ENCODE measurements around the gene RANBP1. TPM values are rescaled to one million over a fixed set of nuclear protein-coding genes. Genes with fewer than 3 reads are reported as not detected.

Gene RANBP1
- total and polyA plus RNA-seq, 2 donors (not counting 1 experiment from before 2014, with no cell fraction given): 67.0 to 77.6 TPM

DNA sequence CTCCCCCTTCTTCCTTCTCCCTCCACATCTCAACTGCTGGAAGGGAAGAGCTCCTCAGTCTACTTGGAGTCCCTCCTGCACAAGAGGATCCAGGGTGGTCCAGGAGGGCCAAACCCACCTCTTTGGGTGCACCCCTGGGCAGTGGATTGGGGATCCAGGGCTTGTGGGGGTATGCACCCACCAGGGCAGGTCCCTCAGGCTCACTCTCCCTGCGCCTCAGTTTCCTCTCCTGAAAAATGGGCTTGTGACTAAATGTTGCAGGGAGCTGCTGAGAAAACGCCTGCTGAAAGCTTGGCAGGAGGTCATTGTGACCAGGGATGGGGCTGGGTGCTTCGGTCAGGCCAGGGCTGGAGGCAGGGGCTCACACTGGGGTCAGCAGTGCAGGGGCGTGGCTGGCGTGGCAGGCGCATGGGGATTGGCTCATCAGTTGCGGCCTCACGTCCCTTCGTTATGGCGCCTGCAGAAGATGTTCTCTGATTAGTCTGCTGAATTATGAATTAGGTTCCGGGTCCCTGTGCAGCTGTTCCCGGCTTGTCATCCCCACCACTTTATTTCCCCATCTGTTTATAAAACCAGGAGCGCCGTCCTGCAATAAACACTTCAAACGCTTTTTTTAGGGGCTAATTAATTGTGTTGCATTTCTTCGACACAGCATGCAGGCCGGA lies 60.6 kb downstream of the RANBP1 start:
- CTCF ChIA-PET: no interaction called here
- no peak for ATAC-seq (ENCODE audit: low read depth)
- Histone ChIP-seq H3K4me1 (ENCODE audit: control insufficient read depth in 2 of 2, insufficient read depth in 2 of 2, low read length in 2 of 2) (no peaks in the 10 kb centered on the region), H4K20me1 (ENCODE audit: control insufficient read depth, insufficient read depth, low read length, poor library complexity, severe bottlenecking) (no peaks in the 10 kb centered on the region), H2AFZ (ENCODE audit: insufficient read depth, low read depth, low read length, poor library complexity, severe bottlenecking) (no peak overlapping the region), H3K79me2 (ENCODE audit: control insufficient read depth, insufficient read depth, low read length) (no peaks in the 10 kb centered on the region), H3K4me2 (replicated peaks; ENCODE audit: low read depth, low read length, poor library complexity, severe bottlenecking) (no peak overlapping the region), H3K27ac (ENCODE audit: low read length in 2 of 2) (no peak overlapping the region), H3K4me3 (ENCODE audit: control extremely low read depth in 1 of 5, extremely low read depth in 1 of 5, insufficient read depth in 1 of 5, low read depth in 2 of 5, low read length in 4 of 5) (no peak overlapping the region), H3K9ac (ENCODE audit: low read length) (no peak overlapping the region), H3K27me3 (replicated peaks in 1 of 4; ENCODE audit: control extremely low read depth in 1 of 4, control insufficient read depth in 3 of 4, insufficient read depth in 4 of 4, low read length in 3 of 4) (no peaks in the 10 kb centered on the region), H3K9me3 (ENCODE audit: control extremely low read depth in 1 of 3, control insufficient read depth in 2 of 3, insufficient read depth in 1 of 3, low read length in 2 of 3) (no peaks in the 10 kb centered on the region), H3K36me3 (replicated peaks in 1 of 2; ENCODE audit: control extremely low read depth in 1 of 2, control insufficient read depth in 1 of 2, extremely low read depth in 1 of 2, insufficient read depth in 2 of 2, low read length in 1 of 2) (no peaks in the 10 kb centered on the region)
- TF ChIP-seq EZH2 (IDR thresholded peaks at IDR 0.05; ENCODE audit: borderline replicate concordance, insufficient read depth, low read depth, low read length, poor library complexity, severe bottlenecking): no peak
- no peak for TF ChIP-seq CTCF (IDR thresholded peaks at IDR 0.05)
- POLR2A ChIA-PET: no interaction called here
- Mint-ChIP-seq H3K27me3 (no peaks in the 10 kb centered on the region), H3K4me3 (no peak overlapping the region), H3K4me1 (no peaks in the 10 kb centered on the region), H3K9me3 (ENCODE audit: insufficient read depth) (no peaks in the 10 kb centered on the region), H3K27ac (no peak overlapping the region)
- 87% methylated on average over 15 of the region's 17 CpGs for WGBS (ENCODE audit: insufficient coverage)
- intact Hi-C loops (cut with micrococcal nuclease): no loop called here
- no peak for DNase-seq

Small RNA genes within 50 kb of the gene (small RNA-seq; reads per million reads assigned to genes)
- gene MIR6816 (ENCODE audit: insufficient read length, low read depth, low replicate concordance) (not detected), gene RF00017 (ENCODE audit: insufficient read length, low read depth, low replicate concordance) (not detected), gene RF00599 (ENCODE audit: insufficient read length, low read depth, low replicate concordance) (not detected)

Other genes with a start within 250 kb of the RANBP1 start
- gene COMT, start 174.3 kb upstream of the RANBP1 start, total RNA-seq: 32.6 and 36.1 TPM in 2 replicates
- 58.3 and 70.6 TPM in 2 replicates for gene COMT, start 174.3 kb upstream of the RANBP1 start, polyA plus RNA-seq
- 36.2 and 39.0 TPM in 2 replicates for gene TXNRD2, start 174.3 kb upstream of the RANBP1 start, total RNA-seq
- gene TXNRD2, start 174.3 kb upstream of the RANBP1 start, polyA plus RNA-seq: 22.7 and 24.8 TPM in 2 replicates
- gene ARVCF, start 99.3 kb upstream of the RANBP1 start, total RNA-seq: 6.7 and 8.4 TPM in 2 replicates
- gene ARVCF, start 99.3 kb upstream of the RANBP1 start, polyA plus RNA-seq: 2.2 and 2.5 TPM in 2 replicates
- gene TANGO2, start 95.0 kb upstream of the RANBP1 start, total RNA-seq: 75.5 and 81.1 TPM in 2 replicates
- gene TANGO2, start 95.0 kb upstream of the RANBP1 start, polyA plus RNA-seq: 41.6 and 75.6 TPM in 2 replicates
- 43.2 and 46.6 TPM in 2 replicates for gene DGCR8, start 35.9 kb upstream of the RANBP1 start, total RNA-seq
- gene DGCR8, start 35.9 kb upstream of the RANBP1 start, polyA plus RNA-seq: 19.6 and 24.2 TPM in 2 replicates
- 88.7 and 95.7 TPM in 2 replicates for gene TRMT2A, start 1.1 kb downstream of the RANBP1 start, total RNA-seq
- 144 and 147 TPM in 2 replicates for gene TRMT2A, start 1.1 kb downstream of the RANBP1 start, polyA plus RNA-seq
- gene ZDHHC8, start 15.7 kb downstream of the RANBP1 start, total RNA-seq: 91.5 and 96.9 TPM in 2 replicates
- 82.8 and 94.4 TPM in 2 replicates for gene ZDHHC8, start 15.7 kb downstream of the RANBP1 start, polyA plus RNA-seq
- gene CCDC188, start 35.0 kb downstream of the RANBP1 start, total RNA-seq: not detected in 2 replicates
- not detected in 2 replicates for gene CCDC188, start 35.0 kb downstream of the RANBP1 start, polyA plus RNA-seq
- gene RTN4R, start 152.2 kb downstream of the RANBP1 start, total RNA-seq: 0.42 and 0.51 TPM in 2 replicates
- 0.79 and 0.92 TPM in 2 replicates for gene RTN4R, start 152.2 kb downstream of the RANBP1 start, polyA plus RNA-seq
- gene DGCR6L, start 204.0 kb downstream of the RANBP1 start, total RNA-seq: 20.5 and 21.2 TPM in 2 replicates
- 24.3 and 33.4 TPM in 2 replicates for gene DGCR6L, start 204.0 kb downstream of the RANBP1 start, polyA plus RNA-seq